ENCODE data around the gene CANT1. TPM values are rescaled to one million over a fixed set of nuclear protein-coding genes. Genes with fewer than 3 reads are reported as not detected.
A peak's percentile ranks its signal among the peaks of the same experiment; 100 is the strongest.
"Not testable (repeated sequence)": the region's sequence is repeated elsewhere in the genome, so short reads cannot be mapped to it uniquely, and the experiment has no call there.

CANT1 gene
- total and polyA plus RNA-seq, 12 donors: 10.3 to 78.3 (median 40.4) TPM

DNA sequence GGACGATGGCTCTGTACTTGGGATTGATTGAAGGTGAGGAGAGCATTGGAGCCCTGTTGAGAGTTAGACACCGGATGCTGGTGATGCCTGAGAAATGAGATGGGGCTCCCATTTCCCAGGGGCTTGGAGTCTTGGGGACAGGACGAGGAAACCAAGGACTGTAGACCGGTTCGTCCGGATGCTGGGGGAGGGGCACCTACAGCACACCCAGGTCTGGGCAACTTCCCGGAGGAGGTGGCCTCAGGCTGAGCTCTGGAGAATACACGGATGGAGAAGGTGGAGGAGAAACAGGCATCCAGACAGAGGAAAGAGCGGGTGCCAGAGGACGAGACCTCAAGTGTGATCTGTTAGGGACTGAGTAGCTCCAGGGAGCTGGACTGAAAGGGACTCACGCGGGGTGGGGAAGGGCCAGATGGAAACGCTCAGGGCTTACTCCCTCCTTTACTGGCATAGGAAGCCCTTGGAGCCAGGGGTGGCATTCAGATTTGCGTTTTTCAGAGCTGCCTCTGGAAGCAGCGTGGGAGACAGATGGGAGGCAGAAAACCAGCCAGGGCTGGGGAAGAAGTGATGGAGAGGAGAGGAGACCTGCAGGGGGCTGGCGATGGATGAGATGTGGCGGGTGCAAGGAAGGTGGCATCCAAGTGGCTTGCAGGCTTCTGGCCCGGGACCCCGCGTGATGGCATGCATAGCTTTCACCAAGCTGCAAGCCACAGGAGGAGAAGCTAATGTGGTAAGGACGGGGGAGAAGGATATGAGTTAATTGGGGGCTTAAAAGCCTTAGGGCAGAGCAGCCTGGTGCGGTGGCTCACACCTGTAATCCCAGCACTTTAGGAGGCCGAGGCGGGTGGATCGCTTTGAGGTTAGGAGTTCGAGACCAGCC is 22.7 kb upstream of the CANT1 start:
- WGBS, 4 donors: 87 to 94% (median 93%) methylated on average over 25 to 26 of the region's 26 CpGs
- Histone ChIP-seq H3K9me3 (replicated peaks in 1 of 3) (no peaks in the 10 kb centered on the region), H3K4me3 (no peak overlapping the region), H3K36me3 (replicated peaks in 1 of 2) (no peaks in the 10 kb centered on the region), H3K27me3 (no peaks in the 10 kb centered on the region), H3K27ac (no peak overlapping the region), H3K4me1 (replicated peaks in 1 of 2) (peaks cover 26 to 34% of the 10 kb centered on the region in 2 donors)
- intact Hi-C loops (cut with DNase I): no loop called here
- peak in 4 of 7 donors; percentile 14 to 46 (median 20) for DNase-seq
- TF ChIP-seq, protein P1, sequence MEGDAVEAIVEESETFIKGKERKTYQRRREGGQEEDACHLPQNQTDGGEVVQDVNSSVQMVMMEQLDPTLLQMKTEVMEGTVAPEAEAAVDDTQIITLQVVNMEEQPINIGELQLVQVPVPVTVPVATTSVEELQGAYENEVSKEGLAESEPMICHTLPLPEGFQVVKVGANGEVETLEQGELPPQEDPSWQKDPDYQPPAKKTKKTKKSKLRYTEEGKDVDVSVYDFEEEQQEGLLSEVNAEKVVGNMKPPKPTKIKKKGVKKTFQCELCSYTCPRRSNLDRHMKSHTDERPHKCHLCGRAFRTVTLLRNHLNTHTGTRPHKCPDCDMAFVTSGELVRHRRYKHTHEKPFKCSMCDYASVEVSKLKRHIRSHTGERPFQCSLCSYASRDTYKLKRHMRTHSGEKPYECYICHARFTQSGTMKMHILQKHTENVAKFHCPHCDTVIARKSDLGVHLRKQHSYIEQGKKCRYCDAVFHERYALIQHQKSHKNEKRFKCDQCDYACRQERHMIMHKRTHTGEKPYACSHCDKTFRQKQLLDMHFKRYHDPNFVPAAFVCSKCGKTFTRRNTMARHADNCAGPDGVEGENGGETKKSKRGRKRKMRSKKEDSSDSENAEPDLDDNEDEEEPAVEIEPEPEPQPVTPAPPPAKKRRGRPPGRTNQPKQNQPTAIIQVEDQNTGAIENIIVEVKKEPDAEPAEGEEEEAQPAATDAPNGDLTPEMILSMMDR (IDR thresholded peaks at IDR 0.05): no peak
- TF ChIP-seq POLR2A (IDR thresholded peaks at IDR 0.05): no peak

DNA sequence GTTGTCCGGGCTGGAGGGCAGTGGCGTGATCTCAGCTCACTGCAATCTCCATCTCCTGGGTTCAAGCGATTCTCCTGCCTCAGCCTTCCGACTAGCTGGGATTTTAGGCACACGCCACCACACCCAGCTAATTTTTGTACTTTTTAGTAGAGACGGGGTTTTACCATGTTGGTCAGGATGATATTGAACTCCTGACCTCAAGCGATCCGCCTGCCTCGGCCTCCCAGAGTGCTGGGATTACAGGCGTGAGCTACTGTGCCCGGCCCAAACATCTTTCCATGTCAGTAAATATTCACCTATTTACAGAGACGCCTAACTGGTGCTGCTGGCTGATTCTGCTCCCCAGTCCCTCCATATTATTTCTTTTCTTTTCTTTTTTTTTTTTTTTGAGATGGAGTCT is 21.1 kb upstream of the CANT1 start:
- H3K9me3 ChIP-seq (replicated peaks in 1 of 3); H3K27ac ChIP-seq; H3K27me3 ChIP-seq; intact Hi-C loops (cut with DNase I); H3K4me3 ChIP-seq; H3K36me3 ChIP-seq (replicated peaks in 1 of 2): not testable (repeated sequence)
- H3K4me1 ChIP-seq (replicated peaks in 1 of 2): peaks cover 27 to 36% of the 10 kb centered on the region in 2 donors
- peak in 1 of 7 donors; percentile 7 for DNase-seq
- 90 to 96% (median 94%) methylated on average over 12 of the region's 12 CpGs for WGBS, 4 donors

DNA sequence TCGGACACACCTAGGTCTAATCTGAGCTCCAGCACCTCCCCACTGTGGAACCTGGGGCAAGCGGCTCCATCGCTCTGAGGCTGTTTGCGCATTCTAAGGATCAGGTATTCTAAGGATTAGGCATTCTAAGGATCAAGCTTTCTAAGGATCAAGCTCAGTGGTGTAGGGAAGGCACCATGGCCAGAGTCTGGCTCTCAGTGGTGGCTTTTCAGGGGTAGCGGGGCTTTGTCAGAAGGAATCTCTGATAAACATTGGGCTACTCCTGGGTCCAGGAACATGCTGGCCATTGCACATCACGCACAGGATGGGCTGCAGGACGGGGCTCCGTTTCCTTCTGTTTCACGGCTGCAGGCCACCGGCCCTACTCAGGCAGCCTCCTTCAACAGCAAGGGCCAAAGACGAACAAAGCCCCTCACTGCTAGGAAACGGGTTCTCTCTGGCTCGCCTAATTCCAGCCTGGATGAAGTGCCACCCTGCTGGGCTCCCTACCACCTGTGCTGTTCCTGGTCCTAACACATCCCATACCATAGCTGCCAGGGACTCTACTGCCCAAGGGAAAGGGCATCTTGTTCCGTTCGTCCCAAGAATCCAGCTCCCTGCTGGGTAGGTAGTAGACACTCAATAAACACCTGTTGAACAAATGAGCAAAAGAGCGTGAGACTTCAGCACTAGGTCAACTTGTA is 19.9 kb upstream of the CANT1 start:
- peak overlapping the region in 1 of 5 donors; percentile 100 for H3K27ac ChIP-seq
- H3K4me3 ChIP-seq: no peak overlapping the region
- TF ChIP-seq POLR2A (IDR thresholded peaks at IDR 0.05): no peak
- TF ChIP-seq, protein P1 (IDR thresholded peaks at IDR 0.05): no peak
- DNase-seq: peak in 4 of 7 donors; percentile 11 to 43 (median 20)
- H3K4me1 ChIP-seq (replicated peaks in 1 of 2): peaks cover 39 to 45% of the 10 kb centered on the region in 2 donors
- H3K36me3 ChIP-seq (replicated peaks in 1 of 2): no peaks in the 10 kb centered on the region
- intact Hi-C loops (cut with DNase I): no loop called here
- no peaks in the 10 kb centered on the region for H3K9me3 ChIP-seq (replicated peaks in 1 of 3)
- 85 to 96% (median 93%) methylated on average over 13 to 16 of the region's 16 CpGs for WGBS, 4 donors
- H3K27me3 ChIP-seq: no peaks in the 10 kb centered on the region

DNA sequence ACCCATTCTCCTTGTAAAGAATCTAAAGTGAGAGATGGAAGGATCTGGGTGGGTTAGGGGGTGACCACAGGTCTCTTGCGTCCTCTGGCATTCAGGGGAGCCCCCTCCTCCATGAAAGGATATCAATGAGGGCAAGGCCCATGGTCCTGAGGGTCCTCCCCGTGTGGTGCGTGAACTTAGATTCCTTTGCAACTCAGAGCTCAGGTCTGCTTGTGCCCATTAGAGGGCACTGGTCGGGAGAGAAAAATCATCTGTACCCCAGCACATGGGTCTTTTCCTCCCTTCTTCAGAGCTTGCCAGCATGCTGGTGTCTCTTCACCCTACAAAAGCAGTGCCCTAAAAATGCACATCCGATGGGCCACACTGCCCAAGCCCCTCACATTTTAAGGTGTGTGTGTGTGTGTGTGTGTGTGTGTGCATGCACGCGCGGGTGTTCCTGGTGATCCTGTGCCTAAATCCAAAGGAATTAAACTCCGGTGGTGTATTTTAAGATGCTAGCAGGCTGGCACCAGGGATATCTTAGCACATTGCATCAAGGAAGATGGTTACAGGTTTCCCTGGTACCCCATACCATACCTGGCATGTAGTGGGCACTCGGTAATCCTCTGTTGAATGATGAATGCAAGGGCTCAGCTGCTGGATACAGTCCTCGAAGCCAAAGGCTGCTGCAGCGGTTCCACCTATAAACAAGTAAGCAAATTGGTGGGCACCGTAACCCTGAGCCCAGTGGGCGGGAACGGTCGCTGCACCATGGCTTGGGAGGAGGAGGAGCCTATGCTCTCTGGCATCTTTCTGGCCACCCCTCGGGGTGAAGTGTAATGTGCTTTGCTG is 19.1 kb upstream of the CANT1 start:
- peak in 5 of 7 donors; percentile 11 to 56 (median 28) for DNase-seq
- peak overlapping the region in 1 of 4 donors; percentile 72 for H3K4me3 ChIP-seq
- H3K4me1 ChIP-seq (replicated peaks in 1 of 2): peaks cover 45% of the 10 kb centered on the region in 2 donors
- no peaks in the 10 kb centered on the region for H3K9me3 ChIP-seq (replicated peaks in 1 of 3)
- peak overlapping the region; percentile 94 to 100 (median 95) for H3K27ac ChIP-seq
- no peaks in the 10 kb centered on the region for H3K36me3 ChIP-seq (replicated peaks in 1 of 2)
- no peaks in the 10 kb centered on the region for H3K27me3 ChIP-seq
- WGBS, 4 donors: 80 to 91% (median 81%) methylated on average over 12 to 17 of the region's 17 CpGs
- no peak for TF ChIP-seq POLR2A (IDR thresholded peaks at IDR 0.05)
- TF ChIP-seq, protein P1 (IDR thresholded peaks at IDR 0.05): peak in 1 of 6 experiments; percentile 33
- intact Hi-C loops (cut with DNase I): no loop called here
